EH (cell line): ENCODE measurements around the gene USP31.
"Not testable (repeated sequence)": the region's sequence is repeated elsewhere in the genome, so short reads cannot be mapped to it uniquely, and the experiment has no call there.

Experiments used
- DNase-seq: peaks from one replicate; pipeline ENCODE4 v3.0.0-alpha.2; 2015; ENCODE audit warnings: low read depth

USP31 gene

DNA sequence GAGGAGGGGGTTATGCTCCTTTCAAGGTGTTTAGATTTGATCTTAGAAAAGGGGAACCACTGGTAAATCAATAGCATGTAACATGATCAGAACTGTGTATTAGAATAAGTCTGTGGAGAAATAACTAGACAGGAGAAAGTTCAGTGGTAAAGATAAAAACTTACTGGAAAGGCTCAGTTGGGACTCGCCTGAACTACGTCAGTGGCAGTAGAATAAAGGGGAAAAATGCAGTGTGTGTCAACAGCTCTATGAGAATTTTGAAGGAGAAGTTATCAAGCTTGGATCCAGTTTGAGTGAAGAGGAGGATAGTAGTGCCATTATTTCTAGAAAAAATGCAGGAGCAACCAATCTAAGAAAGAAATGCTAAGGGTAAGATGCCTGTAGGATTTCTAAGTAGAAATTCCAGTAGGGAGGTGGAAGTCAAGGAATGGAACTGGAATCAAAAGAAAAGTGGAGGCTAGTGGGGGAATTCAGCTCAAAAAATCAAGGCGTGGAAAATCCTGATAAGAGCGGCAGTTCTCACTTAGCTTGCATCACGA is 48.2 kb downstream of the USP31 start:
- DNase-seq, result no peak

DNA sequence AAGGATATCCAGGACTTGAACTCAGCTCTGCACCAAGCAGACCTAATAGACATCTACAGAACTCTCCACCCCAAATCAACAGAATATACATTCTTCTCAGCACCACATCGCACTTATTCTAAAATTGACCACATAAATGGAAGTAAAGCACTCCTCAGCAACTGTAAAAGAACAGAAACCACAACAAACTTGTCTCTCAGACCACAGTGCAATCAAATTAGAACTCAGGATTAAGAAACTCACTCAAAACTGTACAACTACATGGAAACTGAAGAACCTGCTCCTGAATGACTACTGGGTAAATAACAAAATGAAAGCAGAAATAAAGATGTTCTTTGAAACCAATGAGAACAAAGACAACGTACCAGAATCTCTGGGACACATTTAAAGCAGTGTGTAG is 52.8 kb downstream of the USP31 start:
- not testable (repeated sequence) for DNase-seq

DNA sequence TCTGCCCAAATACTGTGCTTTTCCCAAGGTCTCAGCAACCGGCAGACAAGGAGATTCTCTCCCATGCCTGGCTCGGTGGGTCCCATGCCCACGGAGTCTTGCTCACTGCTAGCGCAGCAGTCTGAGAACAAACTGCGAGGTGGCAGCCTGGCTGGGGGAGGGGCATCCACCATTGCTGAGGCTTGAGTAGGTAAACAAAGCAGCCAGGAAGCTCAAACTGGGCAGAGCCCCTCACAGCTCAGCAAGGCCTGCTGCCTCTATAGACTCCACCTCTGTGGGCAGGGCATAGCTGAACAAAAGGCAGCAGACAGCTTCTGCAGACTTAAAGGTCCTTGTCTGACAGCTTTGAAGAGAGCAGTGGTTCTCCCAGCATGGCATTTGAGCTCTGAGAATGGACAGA is 55.1 kb downstream of the USP31 start:
- DNase-seq, result not testable (repeated sequence)

DNA sequence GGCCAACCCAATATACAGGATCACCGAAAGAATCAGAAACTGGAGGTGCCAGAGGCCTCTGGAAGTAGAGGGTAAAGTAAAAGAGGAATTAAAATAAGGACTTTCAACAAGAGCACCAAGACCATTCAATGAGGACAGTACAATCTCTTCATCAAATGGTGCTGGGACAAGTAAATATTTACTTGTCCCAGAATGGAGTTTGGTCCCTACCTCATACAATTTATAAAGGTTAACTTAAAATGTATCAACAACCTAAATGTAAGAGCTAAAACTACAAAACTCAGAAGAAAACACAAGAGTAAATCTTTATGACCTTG is 56.5 kb downstream of the USP31 start:
- DNase-seq, result no peak

DNA sequence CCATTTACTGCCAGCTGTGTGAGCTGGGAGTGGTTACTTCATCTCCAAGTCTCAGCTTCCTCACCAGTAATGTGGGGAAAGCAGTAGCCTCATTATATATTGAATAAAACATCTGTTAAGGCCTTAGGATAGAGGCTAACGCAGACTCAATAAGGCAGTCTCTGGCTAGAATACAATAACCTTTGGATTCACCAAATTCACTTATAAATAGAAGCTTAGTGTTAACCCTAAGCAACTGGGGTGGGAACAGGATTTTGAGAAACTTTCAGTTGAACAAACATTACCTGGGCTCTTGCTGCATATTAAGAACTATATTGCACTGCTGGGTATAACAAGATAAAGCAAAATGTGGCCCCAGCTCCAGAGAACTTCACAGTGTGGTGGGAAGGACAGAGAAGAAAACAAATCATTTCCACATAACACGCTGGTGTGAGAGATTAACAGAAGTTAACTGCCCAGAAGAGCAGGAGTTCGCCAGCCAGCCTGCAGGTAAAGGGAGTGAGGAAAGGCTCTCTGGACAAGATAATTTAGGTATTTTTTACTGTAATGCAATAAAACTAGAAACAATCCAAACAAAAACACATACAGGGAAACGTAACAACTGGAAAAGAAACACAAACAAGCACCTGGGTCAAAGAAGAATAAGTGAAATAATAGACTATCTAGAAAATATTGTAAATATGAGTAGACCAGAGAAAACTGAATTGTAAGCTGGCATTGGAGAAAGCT is 57.0 kb downstream of the USP31 start:
- DNase-seq, result no peak

DNA sequence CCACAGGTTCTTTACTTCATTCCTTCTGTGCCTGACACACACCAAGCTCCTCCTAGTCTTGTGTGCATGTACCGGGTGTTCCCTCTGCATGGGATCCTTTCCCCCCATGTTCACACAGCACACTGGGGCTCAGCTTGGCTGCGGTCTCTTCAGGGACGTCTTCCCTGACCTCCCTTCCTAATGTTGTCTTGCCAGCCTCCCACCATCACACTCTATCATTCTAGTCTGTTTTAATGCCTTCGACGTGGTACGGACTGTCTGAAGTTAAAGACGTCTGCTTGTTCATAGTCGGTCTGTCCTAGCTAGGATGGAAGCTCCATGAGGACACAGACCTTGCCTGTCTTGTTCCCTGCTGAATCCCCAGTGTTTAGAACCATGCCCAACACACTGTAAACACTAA is 60.1 kb downstream of the USP31 start:
- no peak for DNase-seq

DNA sequence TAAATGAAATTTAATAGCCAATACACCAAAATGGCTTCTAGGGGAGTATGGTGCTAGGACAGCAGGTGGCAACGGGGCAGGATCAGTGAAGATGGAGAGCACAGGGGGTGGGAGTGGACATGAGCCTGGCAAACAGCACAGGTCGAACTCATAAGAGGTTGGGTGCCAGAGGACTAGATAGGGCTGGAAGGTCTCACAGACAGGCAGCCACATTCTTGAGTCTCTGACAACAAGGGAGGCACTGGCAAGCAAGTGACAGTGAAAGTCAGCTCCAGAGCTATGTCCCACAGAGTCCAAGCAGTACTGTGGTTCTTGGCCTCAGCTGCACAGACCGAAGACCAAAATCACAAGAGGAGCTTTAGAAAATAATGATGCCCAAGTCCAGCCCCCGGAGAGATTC is 61.2 kb downstream of the USP31 start:
- DNase-seq, result no peak

DNA sequence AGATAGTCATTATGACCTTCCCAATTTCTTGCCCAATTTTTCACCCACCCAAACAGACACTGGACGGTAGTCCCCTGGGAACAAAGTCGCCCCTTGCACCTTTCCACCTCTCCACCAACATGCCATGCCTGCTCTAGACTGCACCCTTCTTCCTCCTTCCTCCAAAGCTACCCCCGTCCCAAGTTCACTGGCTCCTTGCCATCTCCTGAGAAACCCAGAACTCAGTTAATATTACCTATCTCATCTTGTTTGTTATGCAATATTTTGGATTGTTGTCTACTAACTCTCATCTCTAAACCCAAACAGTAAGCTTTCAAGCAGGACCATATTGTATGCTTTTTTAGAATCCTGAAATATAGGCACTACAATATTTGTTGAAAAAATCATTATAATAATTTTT is 63.3 kb downstream of the USP31 start:
- DNase-seq, result no peak

DNA sequence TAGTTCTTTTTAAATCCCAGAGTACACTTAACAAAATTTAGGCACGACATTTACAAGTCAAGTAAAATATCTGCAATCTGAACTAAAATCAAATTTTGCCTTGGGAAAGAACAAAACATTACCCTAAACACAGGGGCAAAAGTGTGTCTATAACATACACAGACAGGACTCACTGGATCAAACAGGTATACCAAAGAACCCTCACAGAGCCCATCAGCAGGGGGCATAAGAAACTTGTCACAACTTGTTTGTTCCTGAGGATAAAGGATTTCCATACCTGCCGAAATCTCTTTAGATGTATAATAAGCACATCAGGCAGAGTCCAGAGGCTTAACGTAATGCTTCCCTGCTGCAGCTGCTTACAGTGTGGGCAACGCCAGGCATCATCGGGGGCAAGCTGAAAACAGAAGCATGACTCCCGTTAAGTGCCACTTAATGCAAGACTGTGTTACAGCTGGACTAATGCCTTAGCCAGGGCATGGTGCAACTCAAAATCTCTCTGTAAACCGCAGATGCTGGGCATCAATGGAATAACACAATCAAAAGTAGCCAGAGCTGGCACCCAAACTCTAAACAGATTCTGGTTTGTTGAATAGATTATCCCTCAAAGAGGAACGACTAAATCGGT is 67.0 kb downstream of the USP31 start:
- no peak for DNase-seq

DNA sequence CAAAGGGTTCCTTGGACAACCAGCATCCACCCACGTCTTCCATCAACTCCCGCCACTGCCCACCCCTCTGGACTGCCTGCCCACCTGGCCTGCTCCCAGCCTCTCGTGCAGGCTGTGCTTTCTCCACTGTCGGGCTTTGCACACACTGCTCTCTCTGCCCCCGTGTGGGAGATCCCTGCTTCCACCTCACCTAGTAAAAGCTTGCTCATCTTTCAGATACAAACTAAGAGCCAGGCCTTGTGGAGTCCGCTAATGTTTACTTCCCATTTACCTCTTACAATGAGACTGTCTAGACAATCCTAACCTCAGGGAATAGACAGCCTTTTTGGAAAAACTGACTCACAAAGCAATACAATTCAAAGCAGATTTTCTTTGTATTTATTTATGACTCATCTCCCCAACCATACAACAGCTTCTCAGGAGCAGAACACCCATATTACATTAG is 67.6 kb downstream of the USP31 start:
- DNase-seq, result peak; percentile 58

DNA sequence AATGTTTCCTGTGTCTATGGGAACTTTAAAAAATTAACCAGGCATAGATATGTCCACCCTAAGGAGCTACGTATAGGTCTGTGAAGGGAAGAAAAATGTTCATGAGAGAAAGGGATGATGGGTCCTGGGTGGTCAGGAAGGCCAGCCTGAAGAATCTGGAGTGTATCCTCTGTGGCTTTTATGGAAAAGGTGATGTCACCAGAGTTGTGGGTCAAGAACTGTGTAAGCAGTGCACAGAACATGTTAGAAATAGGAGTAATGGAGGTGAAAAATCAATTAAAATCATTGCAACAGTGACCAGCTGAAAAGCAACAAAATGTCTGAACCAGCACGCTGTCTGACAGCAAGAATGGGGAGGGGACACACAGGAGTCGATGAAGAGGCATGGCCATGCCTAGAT is 68.5 kb downstream of the USP31 start:
- DNase-seq, result no peak

DNA sequence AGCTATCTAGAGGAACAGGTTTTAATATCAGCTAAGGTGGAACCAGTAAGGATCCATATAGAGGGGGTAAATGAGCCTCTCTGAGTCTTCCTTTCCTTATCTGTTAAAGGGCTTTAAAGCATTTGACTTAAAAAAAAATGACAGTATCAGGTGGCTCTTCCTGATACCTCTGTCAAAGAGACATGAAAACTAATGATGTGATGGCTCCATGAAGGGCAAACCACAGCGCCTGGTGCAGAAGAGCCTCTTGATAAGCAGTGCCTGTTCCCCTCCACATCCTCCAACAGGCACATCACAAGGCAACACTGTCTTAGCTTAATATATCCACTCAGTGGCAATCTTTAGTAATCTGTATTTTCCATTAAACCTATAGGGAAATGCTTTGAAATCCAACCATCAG is 68.9 kb downstream of the USP31 start:
- DNase-seq, result no peak

DNA sequence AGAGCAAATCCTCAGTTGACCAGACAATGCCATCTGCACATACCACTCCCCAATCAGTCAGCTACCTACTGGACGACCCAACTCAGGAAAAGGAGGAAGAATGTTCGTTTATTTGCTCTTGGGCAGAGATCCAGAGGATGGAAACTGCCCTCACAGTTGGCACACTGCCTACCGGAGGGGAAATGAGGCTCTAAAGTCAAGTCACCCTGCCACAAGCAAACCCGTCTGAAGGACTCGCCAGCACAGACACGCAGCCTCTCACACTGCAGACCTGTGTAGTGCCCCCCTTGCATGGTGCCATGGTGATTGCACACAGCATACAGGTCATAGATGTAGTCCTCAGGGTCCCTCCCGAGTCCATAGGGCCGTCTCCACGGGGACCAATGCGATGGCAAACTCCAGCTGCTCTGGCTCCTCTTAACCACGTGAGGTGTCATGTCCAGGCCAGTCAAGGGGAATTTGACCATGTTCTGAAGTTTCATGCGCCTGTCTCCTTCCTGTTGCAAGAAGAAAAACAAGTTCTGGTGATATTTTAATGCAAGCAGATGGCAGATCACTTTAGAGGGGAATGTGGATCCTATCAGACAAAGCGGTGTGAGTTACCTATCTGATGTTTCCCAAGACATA is 69.5 kb downstream of the USP31 start:
- DNase-seq, result no peak

DNA sequence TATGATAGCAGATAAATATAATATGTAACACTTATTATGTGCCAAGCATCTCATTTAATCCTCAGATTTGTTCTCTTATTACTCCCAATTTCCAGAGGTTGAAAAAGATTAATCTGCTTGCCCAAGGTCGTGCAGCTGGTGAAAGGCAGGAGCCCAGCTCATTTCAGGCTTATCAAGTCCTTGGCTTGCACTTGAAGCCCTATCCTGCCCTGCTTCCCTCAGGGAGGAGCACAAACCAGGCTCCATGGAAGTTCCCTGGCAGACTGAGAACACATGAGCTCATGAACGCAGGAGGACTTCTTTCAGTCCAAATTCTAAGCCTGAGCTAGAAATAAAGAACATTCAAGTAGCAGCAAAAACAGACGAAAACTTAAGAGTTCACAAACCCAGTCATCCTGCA is 74.8 kb downstream of the USP31 start:
- no peak for DNase-seq

DNA sequence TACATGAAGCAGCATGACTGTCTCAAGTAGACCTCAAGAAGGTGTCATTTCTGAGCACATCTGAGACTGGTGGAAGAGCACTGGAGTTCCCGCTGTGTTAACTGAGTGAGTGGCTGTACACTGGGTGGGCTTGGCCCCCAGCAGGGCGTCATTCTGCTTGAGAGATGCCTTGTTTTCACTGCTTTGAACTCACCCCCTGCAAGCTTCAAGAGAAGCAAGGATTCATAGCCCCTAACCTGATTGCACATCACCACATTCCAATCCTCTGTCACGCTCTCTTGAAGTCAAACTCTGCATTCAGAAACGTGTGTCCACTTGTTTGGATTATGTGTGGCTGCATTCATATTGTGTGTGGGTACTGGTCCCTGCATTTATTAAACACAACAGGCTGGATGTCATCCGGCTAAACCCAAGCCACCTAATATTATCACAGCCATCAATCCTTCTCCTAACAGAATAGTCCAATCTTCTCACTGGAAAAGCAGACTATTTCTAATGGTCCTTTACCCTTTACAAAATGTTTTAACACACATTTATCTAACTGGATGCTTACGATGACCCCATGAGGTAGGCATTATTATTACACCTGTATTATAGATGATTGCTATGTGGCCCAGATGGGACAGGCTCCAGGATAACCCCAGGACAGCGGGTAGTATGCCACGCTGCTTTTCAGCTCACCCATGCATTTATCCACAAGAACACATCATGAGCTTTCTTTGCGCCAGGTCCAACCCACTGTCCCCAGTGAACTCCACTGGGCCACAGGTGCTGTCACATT is 76.3 kb downstream of the USP31 start:
- peak; percentile 52 for DNase-seq

DNA sequence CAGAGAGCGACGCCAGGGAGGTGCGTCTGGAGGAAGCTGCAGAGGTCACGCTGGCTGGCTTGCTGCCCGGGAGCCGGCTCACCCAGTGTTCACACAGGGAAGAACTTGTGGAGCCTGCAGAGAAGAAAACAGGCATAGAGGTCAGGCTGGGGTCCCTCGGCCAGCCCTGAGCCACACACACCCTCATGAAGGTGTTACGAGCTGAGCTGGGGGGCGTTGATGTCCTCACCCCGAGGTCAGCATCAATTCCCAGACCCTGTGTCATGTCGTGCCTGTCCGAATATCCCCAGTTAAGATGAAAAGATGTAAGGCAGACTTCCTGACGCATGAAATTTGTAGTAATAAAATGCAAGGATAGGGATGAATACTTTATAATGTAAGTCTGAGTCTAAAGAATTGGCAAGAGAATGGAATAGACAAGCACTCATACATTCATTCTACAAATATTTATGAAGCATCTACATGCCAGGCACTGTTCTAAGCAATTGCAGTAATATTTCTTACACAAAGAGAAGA is 77.1 kb downstream of the USP31 start:
- peak; percentile 74 for DNase-seq

DNA sequence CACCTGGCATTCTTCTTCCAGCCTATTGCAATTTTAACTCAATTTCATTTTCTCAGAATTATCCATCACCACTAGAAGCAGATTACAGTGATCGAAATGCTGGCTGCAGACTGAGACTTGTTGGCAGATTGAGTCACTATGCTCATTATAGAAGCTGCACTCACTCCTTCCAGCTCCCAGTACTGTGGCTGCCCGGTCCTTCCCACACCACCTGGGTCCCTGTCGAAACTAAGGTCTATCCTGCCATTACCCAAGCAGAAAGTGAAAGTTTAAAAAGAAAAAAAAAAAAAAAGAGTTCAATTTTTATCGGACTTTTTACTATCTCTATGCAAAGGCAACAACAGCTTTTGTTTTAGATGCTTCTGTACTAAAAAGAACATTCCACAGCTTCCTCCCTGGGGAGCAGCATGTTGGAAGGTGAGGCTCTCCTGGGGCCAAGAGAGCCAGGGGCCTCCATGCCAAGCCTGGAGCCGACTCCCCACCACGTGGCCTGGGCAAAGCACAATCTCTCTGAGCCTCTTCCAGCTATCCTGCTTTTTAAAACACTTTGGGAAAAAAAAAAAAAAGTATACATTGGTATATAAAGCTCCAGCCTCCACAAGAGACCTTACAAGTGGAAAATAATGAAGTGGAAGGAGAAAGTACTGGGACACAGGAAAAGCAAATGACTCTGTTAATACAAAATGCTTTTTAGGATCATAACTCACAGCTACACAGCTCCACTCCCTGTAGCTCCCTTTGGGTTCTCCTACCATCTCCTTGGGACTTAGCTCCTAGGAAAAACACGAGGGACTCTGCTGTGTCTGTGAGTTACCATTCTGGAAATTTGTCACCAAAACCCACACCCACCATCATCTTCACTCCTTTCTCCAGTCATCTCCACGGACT is 77.8 kb downstream of the USP31 start:
- DNase-seq, result peak; percentile 33

DNA sequence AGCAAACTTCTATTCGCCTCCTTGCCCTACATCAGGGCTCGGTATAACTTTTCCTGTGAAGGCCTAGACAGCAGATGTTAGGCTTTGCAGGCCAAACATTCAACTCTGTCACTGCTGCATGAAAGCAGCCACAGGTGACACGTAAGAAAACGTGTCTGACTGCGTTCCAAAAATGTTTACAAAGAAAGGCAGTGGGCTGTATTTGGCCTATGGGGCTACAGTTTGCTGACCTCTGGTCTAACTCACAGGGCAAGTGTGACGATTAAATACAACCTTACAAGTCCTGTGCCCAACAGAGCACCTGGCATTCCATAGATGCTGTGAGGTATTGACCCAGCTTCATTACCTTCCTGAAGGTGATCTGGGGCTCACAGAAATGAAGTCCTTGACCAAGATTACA is 79.4 kb downstream of the USP31 start:
- DNase-seq, result no peak

DNA sequence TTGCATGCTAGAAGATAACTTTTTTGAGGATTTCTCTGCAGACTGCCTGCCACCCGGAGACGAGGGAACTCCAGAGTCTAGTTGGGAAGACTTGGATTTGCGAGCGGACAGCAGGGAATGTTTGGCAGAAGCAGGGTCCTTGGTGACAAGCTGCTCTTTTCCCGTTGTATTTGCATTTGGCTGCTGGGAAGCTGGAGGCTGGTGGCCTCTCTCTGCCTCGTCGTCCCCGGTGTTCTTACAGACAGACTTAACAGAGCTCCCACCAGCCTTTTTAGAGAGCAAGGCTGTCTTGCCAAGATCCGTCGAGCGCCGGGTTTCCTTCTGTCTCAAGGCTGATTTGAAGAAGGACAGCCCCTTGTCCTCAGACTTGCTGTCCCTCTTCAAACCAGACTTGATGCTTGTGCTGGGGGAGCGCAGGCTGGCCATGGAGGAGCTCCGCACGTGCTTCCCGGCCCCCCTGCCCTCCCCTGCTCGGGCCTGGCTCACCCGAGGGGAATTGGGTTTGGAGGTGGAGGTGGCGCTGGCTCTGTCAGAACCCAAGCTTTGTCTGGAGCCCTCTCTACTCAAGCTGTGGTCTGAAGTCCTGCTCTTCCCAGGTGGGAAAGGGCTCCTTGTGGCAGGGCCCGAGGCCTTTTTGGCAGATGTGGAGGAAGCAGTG is 81.0 kb downstream of the USP31 start:
- no peak for DNase-seq

DNA sequence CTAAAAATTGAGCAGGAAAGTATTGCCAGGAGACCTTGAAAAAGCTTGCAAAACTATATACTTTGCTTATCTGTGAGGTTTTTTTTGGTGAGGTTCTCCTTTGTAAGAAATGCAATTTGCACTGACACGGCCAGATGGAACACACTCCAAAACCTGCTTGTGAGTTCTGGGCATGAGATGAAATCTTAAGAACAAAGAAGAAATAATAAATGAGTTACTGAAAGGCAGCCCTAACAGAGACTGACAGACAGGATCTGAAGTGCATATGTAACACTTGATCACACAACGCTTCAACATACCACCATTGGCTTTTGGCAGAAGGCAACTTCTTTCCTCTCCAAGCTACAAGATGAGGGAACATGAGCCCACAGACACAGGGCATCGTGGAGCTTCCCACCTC is 82.6 kb downstream of the USP31 start:
- DNase-seq, result no peak

DNA sequence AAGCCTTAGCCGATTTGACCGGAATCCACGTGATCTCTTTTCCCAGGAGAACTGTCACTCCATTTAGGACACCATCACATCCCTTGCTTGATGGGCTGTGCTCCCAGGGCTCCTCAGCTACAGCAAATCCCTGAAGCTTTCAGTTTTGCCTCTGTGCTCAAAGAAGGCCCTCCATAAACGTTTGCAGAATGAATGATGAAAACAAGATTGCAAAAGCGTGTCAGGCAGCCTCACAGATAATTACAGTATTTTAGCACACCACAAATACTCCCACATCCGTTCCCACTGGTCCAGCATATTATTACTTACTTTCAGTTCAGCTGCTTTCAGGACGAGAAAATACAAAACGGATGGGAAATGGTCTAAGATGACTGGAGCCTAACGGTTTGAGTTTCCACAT is 84.6 kb downstream of the USP31 start:
- peak; percentile 32 for DNase-seq
